RCC 7860 (cell line): ENCODE measurements around the gene IQCN.

ENCODE experiments used
- DNase-seq: peaks from one replicate; pipeline ENCODE4 v3.0.0-alpha.2; 2015; ENCODE audit warnings: low spot score
- FAIRE-seq: peaks from 2 replicates; lab custom pipeline; 2012; peaks lifted over from hg19 to GRCh38; lab: Jason Lieb, UNC

Gene IQCN

DNA sequence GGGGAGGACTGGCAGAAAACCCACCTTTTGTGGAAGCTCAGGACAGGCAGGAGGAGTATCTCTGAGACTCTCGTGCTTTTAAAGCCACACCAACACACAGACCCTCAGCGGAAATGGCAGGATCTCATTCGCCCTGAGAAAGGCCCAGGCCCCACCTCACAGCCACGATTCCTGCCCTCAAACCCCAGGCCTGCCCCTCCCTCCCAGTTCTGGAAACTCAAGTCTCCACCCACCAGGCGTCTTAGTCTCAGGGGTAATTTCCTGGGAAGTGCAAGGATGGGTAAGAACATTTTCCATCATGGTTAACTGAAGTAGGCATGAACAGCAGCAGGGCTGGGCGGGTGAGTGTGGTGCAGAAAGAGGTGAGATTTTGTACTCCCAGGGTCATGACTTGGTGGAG is 40.1 kb downstream of the IQCN start:
- no peak for FAIRE-seq
- DNase-seq, result no peak

DNA sequence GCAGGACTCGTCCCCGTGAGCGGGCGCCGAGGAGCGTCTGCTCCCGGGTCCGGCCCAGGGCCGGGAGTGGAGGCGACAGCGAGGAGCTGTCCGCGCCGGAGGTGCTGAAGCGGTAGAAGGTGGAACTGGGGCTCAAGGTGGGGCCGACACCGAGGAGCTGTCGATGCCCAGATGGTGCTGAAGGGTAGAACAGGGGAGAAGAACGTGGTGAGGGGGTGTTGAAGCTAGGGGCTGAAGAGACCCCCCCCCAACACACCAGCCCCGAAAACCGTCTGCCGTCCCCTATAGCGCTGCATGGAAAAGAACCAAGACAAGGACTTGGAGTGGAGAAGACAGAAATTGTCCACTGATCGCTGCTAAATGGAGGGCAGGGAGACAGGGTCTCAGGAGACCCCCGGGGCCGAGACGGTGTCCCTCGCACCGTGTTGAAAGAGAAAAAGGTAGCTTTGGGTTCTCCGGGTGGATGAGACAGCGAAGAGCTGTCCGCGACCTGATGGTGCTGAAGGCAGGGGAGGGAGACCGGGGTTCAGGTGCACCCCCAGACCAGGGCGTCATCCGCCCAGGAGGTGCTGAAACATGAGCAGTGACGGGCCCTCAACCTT is 40.9 kb downstream of the IQCN start:
- no peak for FAIRE-seq
- no peak for DNase-seq

DNA sequence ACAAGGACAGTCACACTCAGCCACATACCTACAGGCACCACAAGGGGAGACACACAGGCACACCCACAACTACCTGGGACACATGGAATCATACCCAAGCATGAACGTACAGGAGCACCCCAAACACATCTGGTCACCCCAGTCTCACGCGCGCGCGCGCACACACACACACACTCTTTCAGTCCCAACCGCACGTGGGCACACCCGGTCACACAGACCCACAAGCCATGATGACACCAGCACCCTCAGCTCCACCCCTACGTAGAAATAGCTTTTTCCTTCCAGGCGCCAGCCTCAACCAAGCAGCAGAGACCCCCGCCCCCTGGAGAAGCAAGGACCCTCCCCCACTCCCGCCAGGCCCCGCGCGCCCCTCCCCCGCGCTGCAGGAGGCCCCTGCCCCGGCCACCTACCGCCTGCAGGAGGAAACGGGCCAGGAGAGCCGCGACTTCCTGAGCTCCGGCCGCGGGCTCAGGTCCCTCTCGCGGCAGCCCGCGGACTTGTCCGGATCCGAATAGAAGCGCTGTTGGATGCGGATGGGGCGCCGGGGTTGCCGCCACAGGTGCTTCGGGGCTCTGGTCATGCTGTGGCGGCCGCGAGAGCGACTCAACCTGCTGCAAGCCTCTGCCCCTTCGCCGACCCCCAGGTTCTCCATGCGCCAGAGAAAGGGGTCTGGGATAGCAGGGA is 41.6 kb downstream of the IQCN start:
- no peak for DNase-seq
- FAIRE-seq, result no peak

DNA sequence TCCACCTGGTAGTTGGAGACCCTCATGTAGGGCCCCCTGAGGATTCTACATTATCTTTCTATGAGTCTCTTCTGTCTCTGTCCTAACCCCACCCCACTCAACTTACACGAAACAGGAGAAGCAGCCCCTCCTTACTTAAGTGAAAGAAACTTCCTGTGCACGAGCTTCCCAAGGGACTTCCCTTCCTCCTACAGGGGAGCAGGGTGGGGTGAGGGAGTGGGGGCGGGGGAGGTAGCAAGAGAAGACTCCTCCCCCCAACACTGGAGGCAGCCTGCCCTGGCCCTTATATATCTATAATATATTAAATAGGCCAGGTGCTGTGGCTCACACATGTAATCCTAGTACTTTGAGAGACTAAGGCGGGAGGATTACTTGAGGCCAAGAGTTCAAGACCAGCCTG is 42.5 kb downstream of the IQCN start:
- FAIRE-seq, result no peak
- DNase-seq, result no peak

DNA sequence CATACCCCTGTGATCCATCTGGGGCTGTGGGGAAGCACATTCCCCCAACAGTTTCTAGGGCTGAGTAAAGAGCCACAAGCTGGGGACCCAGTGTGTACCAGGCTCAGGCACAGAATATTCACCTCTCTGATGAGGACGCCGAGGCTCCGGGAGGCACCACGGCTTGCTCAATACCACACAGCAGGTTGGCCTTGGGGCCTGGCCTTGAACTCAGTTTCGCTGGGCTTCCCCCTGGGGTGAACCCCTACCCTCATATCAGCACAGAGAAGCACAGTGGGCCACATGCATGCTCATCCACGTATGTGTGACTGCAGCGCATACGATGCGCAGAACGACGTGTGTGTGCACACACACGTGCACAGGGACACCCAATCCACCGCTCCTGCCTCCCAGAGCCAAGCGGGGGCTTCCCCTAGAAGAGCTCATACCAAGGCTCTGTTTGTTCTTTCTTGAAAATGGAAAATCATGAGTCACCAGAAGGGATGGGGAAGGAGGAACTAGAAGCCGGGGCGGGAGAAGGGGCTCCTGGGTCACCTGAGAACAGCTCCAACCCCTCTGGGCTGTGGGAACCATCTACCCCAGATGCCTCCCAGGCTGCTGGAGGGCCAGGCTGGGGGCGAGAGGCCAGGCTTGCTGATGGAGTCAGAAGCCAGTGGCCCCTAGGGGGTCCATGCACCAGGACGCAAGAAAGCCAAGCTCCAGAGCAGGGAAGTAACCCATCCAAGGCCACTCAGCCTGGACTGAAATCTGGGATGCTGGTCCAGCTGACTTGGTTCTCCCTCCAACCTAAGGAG is 43.1 kb downstream of the IQCN start:
- FAIRE-seq (no peak), DNase-seq (no peak)

DNA sequence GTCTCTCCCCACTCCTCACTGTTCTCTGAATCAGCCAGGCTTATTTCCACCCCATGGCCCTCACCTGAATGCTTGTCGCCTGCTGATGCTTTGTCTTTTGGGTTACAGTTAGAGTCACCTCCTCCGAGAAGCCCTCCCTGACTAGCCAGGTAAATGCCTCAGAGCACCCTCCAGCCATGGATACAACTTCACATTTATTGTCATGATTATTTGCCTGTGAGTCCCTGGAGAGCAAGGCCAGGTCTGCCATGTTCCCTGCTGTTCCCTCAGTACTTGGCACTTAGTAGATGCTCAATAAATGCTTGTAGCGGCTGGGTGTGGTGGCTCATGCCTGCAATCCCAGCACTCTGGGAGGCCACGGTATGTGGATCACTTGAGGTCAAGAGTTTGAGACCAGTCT is 44.3 kb downstream of the IQCN start:
- FAIRE-seq, result no peak

GRCh38 chr19:18229474-18229873 is 44.8 kb downstream of the IQCN start:
- no peak for FAIRE-seq

More for the DNA sequence above, 44.3 kb downstream of the IQCN start:
- DNase-seq, result no peak

GRCh38 chr19:18227781-18228271 is 46.4 kb downstream of the IQCN start:
- no peak for FAIRE-seq
- no peak for DNase-seq

More at GRCh38 chr19:18229474-18229873, 44.8 kb downstream of the IQCN start:
- no peak for DNase-seq

- FAIRE-seq (no peak), DNase-seq (no peak)
Observed at GRCh38 chr19:18226956-18227780, 47.1 kb downstream of the IQCN start.

GRCh38 chr19:18225702-18226468 is 48.4 kb downstream of the IQCN start, which contains the start of gene PDE4C:
PDE4C (minus strand) TSS chr19:18226438; CDS start chr19:18226415, 23 bp downstream.
- no peak for FAIRE-seq
- no peak for DNase-seq

DNA sequence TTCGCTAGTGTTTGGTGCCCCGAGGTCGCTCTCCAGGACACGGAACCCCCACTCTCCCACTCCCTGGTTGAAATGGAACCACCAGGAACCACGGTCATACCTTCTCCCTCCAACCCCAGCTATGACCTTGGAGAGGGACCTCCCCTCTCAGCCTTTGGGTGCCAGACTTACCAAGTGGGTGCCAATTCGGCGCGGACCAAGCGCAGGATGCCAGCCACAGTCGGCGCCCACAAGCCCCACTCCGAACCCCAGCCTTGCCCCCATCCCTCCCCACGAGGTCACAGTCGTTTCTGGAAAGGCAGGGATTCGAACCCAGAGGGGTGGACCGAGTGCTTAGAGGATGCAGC is 48.9 kb downstream of the IQCN start:
- FAIRE-seq, result no peak

GRCh38 chr19:18224525-18225354 is 49.5 kb downstream of the IQCN start:
- peak; percentile 91 for FAIRE-seq
- DNase-seq, result peak; percentile 88

More for the DNA sequence above, 48.9 kb downstream of the IQCN start:
- no peak for DNase-seq

DNA sequence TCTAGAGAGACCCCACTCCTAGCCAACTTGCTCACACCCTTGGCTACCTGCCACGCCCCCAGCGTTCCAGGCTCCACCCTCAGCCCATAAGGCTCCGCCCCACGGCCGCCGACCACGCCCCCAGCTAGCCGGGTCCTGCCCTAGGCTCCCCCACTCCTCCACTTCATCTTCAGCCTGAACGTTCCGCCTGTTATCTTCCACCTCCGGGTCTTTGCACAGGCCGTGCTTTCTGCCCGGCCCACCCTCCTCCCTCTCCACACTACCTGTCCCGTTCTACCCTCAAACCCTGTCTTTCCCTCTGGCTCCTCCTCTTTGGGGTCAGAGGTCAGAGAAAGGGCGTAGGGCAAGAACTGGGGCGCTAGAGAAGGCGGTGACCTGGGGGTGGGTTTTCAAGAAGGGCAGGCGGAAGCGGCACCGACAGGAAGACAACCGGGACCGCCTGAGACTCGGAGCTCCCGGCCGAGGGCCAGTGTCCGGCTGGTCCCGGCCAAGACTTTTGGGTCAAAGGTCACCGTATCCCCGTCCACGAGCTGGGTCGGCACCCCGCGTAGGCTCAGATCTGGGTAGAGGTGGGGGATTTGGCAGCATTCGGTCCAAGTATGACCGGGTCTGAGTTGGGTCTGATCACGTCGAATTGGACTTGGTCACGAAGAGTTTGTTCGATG is 50.3 kb downstream of the IQCN start:
- DNase-seq, result no peak
- FAIRE-seq, result no peak

- FAIRE-seq (no peak), DNase-seq (no peak)
Observed at GRCh38 chr19:18221815-18222725, 52.2 kb downstream of the IQCN start.

GRCh38 chr19:18220632-18221275 is 53.5 kb downstream of the IQCN start:
- DNase-seq (no peak), FAIRE-seq (no peak)

- DNase-seq (no peak), FAIRE-seq (no peak)
Observed at GRCh38 chr19:18219911-18220631, 54.2 kb downstream of the IQCN start.
